Measurements from ENCODE around the gene LMOD1.

GRCh38 chr1:201958348-201958747, 12.0 kb upstream of the LMOD1 start:
- TF ChIP-seq POLR2A (IDR thresholded peaks at IDR 0.05; ENCODE audit: low read depth, low read length) (no peak), FOS (IDR thresholded peaks at IDR 0.05; ENCODE audit: borderline replicate concordance, insufficient read depth, low read length) (no peak), CTCF (IDR thresholded peaks at IDR 0.05; ENCODE audit: extremely low read depth in 1 of 2, insufficient read depth in 1 of 2, low read depth in 1 of 2, low read length in 2 of 2) (no peak), EZH2 (IDR thresholded peaks at IDR 0.05; ENCODE audit: borderline replicate concordance, low read depth, low read length, severe bottlenecking) (no peak)

Measured in endothelial cell of umbilical vein (primary cell).